GM23248 (cell line): ENCODE data around the gene FAM81A. TPM values are rescaled to one million over a fixed set of nuclear protein-coding genes. Genes with fewer than 3 reads are reported as not detected.
A peak's percentile ranks its signal among the peaks of the same experiment; 100 is the strongest.
"Not testable (repeated sequence)": the region's sequence is repeated elsewhere in the genome, so short reads cannot be mapped to it uniquely, and the experiment has no call there.

Source experiments
- DNase-seq: peaks from one replicate; pipeline ENCODE4 v3.0.0-alpha.2; 2015
- H2AFZ ChIP-seq: fragments of 200-600 bp; sonication (generic); 2 replicates; pipeline ENCODE4 v1.6.1; 2016; ENCODE audit warnings: antibody characterized with exemption
- H3F3A ChIP-seq: fragments of 200-600 bp; sonication (generic); 2 replicates; pipeline ENCODE4 v1.6.1; 2016; ENCODE audit warnings: mild to moderate bottlenecking, antibody characterized with exemption, mixed run types; ENCODE audit not compliant: insufficient read depth
- H3K27ac ChIP-seq: fragments of 200-600 bp; sonication (generic); 2 replicates; pipeline ENCODE4 v1.5.1; 2016; ENCODE audit warnings: mild to moderate bottlenecking
- H3K27me3 ChIP-seq: fragments of 200-600 bp; sonication (generic); replicated peaks from 2 replicates; pipeline ENCODE4 v1.6.1; 2016; ENCODE audit warnings: mild to moderate bottlenecking; ENCODE audit not compliant: insufficient read depth
- H3K36me3 ChIP-seq: fragments of 200-600 bp; sonication (generic); 2 replicates; pipeline ENCODE4 v1.6.1; 2016; ENCODE audit warnings: low read depth, mild to moderate bottlenecking
- H3K4me1 ChIP-seq: fragments of 200-600 bp; sonication (generic); 2 replicates; pipeline ENCODE4 v1.6.1; 2016; ENCODE audit warnings: mild to moderate bottlenecking; ENCODE audit not compliant: insufficient read depth
- H3K4me2 ChIP-seq: fragments of 200-600 bp; sonication (generic); one replicate; pipeline ENCODE4 v1.6.1; 2016; ENCODE audit warnings: mild to moderate bottlenecking; ENCODE audit not compliant: unreplicated experiment
- H3K4me3 ChIP-seq: fragments of 200-600 bp; sonication (generic); 2 replicates; pipeline ENCODE4 v1.5.1; 2016; ENCODE audit warnings: mild to moderate bottlenecking
- H3K79me2 ChIP-seq: fragments of 200-600 bp; sonication (generic); 2 replicates; pipeline ENCODE4 v1.6.1; 2016; ENCODE audit warnings: mild to moderate bottlenecking; ENCODE audit not compliant: insufficient read depth
- H3K9ac ChIP-seq: fragments of 200-600 bp; sonication (generic); 2 replicates; pipeline ENCODE4 v1.6.1; 2016; ENCODE audit warnings: mild to moderate bottlenecking
- H3K9me2 ChIP-seq: fragments of 200-600 bp; sonication (generic); 2 replicates; pipeline ENCODE4 v1.6.1; 2016; ENCODE audit warnings: mixed run types, mild to moderate bottlenecking, moderate library complexity; ENCODE audit not compliant: insufficient read depth
- H3K9me3 ChIP-seq: fragments of 200-600 bp; sonication (generic); one replicate; pipeline ENCODE4 v1.6.1; 2017; ENCODE audit warnings: low read depth
- H4K20me1 ChIP-seq: fragments of 200-600 bp; sonication (generic); 2 replicates; pipeline ENCODE4 v1.6.0; 2016; ENCODE audit not compliant: insufficient read depth
- EZH2 ChIP-seq: fragments of 200-600 bp; sonication (generic); IDR thresholded peaks from 2 replicates; pipeline ENCODE4 v1.6.1; 2018; ENCODE audit warnings: antibody characterized with exemption, mild to moderate bottlenecking; ENCODE audit not compliant: insufficient read depth, poor library complexity, severe bottlenecking
- EZH2phosphoT487 ChIP-seq: fragments of 200-600 bp; sonication (generic); IDR thresholded peaks from 2 replicates; pipeline ENCODE4 v1.6.1; 2018; ENCODE audit warnings: antibody characterized with exemption, moderate library complexity, mild to moderate bottlenecking, low read depth; ENCODE audit not compliant: insufficient read depth
- WGBS, 2 experiments: methylation state at CpG; one replicate each; pipeline ENCODE4 v1.1.6; 2015 to 2017; ENCODE audit warnings: low lambda C conversion rate in 2 of 2, low coverage in 1 of 2; ENCODE audit errors: missing lambda C conversion rate in 2 of 2; 5-methylcytosine and 5-hydroxymethylcytosine counted together
- in situ Hi-C: fragments of 300-500 bp; cut with MboI; formaldehyde crosslinking; loops from 2 replicates; pipeline ENCODE4 v1.15.0; 2020
- polyA plus RNA-seq: library from polyadenylated mRNA; unstranded; fragments of >200 nt; fragmentation: Nextera tagmentation; extraction: Ambion mirVana; gene quantifications from 2 replicates; pipeline ENCODE4 v1.2.1, GENCODE V29; 2016
- total RNA-seq: library from RNA; depleted of rRNA; stranded (reverse); fragments of >200 nt; shearing (Covaris generic); gene quantifications from 2 replicates; pipeline ENCODE4 v1.2.3, GENCODE V29; 2014

The FAM81A gene
- total and polyA plus RNA-seq, 2 experiments from 2014 or later: 0.26 to 0.32 TPM

DNA sequence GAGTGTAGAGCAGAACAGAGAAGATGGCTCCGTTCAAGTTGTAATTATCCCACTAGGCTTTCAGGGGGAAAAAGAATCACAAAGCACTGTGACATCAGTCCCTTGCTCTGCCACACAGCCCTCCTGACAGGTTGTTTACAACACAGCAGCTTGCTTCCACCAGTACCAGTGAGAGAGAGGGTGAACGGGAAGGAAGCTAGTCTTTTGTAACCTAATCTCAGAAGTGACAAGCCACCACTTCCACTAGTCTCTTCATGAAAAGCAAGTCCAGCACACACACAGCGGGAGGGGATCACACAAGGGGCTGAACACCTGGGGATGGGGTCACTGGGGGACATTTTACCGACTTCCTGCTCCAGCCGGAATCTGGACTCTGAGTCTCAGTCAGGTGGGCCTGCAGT, 86.3 kb downstream of the FAM81A start:
- Histone ChIP-seq H3K9me2 (no peaks in the 10 kb centered on the region), H3K9ac (no peak overlapping the region), H3K4me3 (no peak overlapping the region), H3K27me3 (no peaks in the 10 kb centered on the region), H3K4me1 (no peaks in the 10 kb centered on the region), H3K79me2 (no peaks in the 10 kb centered on the region), H3K9me3 (no peaks in the 10 kb centered on the region), H3K36me3 (no peaks in the 10 kb centered on the region), H3K4me2 (no peak overlapping the region), H2AFZ (no peak overlapping the region), H4K20me1 (no peaks in the 10 kb centered on the region), H3F3A (no peaks in the 10 kb centered on the region), H3K27ac (no peak overlapping the region)
- DNase-seq: no peak
- in situ Hi-C loops: loop anchor here (25.0 kb wide), 1 partner anchor 1287 kb away; no protein-coding TSS in a partner anchor
- TF ChIP-seq EZH2: no peak
- TF ChIP-seq EZH2phosphoT487: no peak
- WGBS, 2 experiments: 56 to 60% methylated on average over 5 of the region's 5 CpGs

DNA sequence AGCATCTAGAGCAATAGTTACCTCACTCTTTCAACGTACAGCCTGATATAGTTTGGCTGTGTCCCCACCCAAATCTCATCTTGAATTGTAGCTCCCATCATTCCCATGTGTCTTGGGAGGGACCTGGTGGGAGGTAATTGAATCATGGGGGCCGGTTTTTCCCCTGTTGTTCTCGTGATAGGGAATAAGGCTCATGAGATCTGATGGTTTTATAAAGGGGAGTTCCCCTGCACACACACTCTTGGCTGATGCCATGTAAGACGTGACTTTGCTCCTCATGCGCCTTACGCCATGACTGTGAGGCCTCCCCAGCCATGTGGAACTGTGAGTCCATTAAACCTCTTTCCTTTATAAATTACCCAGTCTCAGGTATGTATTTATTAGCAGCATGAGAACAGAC, 88.5 kb downstream of the FAM81A start:
- WGBS, 2 experiments: 66 to 67% methylated on average over 6 of the region's 6 CpGs
- H3F3A ChIP-seq, H2AFZ ChIP-seq, H4K20me1 ChIP-seq, H3K4me2 ChIP-seq, H3K9me3 ChIP-seq, H3K4me1 ChIP-seq, DNase-seq, H3K79me2 ChIP-seq, H3K9me2 ChIP-seq, H3K4me3 ChIP-seq, in situ Hi-C loops, H3K9ac ChIP-seq, H3K36me3 ChIP-seq, H3K27ac ChIP-seq, H3K27me3 ChIP-seq: not testable (repeated sequence)

GRCh38 chr15:59528429-59528828, 90.4 kb downstream of the FAM81A start:
- TF ChIP-seq EZH2 (no peak), EZH2phosphoT487 (no peak)
- WGBS, 2 experiments: 95 to 100% methylated on average over 1 of the region's 1 CpG
- in situ Hi-C loops: no loop called here
- Histone ChIP-seq H3K79me2 (no peaks in the 10 kb centered on the region), H3K27me3 (no peaks in the 10 kb centered on the region), H3K4me3 (no peak overlapping the region), H3K9me3 (no peaks in the 10 kb centered on the region), H3F3A (no peaks in the 10 kb centered on the region), H3K9ac (no peak overlapping the region), H2AFZ (no peak overlapping the region), H3K4me1 (no peaks in the 10 kb centered on the region), H4K20me1 (no peaks in the 10 kb centered on the region), H3K27ac (no peak overlapping the region), H3K9me2 (no peaks in the 10 kb centered on the region), H3K36me3 (no peaks in the 10 kb centered on the region), H3K4me2 (no peak overlapping the region)
- no peak for DNase-seq

DNA sequence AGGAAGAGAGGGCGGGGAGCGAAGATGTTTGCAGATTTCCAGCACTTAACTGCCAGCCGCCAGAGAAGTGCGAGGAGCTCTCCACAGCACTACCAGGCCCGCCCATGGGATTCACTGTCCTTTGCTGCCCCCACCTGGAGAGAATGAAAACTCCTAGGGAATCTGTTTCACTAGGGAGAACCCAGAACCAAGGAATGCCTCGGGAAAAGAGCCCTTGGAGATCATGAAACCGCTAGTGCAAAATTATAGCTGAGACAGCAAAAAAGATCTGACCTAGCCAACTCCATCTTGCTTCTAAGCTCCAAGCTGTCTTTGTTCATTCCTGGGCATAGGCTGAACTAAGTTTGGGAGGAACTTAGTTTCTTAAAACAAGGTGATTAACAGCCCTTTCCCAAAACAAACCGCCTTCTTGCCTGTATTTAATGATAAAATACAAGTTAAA, 91.0 kb downstream of the FAM81A start:
- H3K4me3 ChIP-seq: no peak overlapping the region
- H3K4me1 ChIP-seq: no peaks in the 10 kb centered on the region
- H3K4me2 ChIP-seq: no peak overlapping the region
- no peaks in the 10 kb centered on the region for H3K79me2 ChIP-seq
- WGBS, 2 experiments: 14 to 15% methylated on average over 8 of the region's 8 CpGs
- in situ Hi-C loops: no loop called here
- 0 out of 2 replicates have a peak overlapping the region, but pooled peaks have one; percentile 13 for H2AFZ ChIP-seq
- H3F3A ChIP-seq: no peaks in the 10 kb centered on the region
- DNase-seq: peak; percentile 90
- no peak for TF ChIP-seq EZH2
- TF ChIP-seq EZH2phosphoT487: no peak
- no peaks in the 10 kb centered on the region for H4K20me1 ChIP-seq
- no peak overlapping the region for H3K9ac ChIP-seq
- H3K36me3 ChIP-seq: no peaks in the 10 kb centered on the region
- no peaks in the 10 kb centered on the region for H3K27me3 ChIP-seq
- H3K9me3 ChIP-seq: no peaks in the 10 kb centered on the region
- H3K9me2 ChIP-seq: no peaks in the 10 kb centered on the region
- no peak overlapping the region for H3K27ac ChIP-seq

GRCh38 chr15:59531066-59531675, 93.2 kb downstream of the FAM81A start:
- 72 to 82% methylated on average over 8 to 9 of the region's 9 CpGs for WGBS, 2 experiments

More at GRCh38 chr15:59531066-59531675, 93.2 kb downstream of the FAM81A start:
- DNase-seq: no peak
- no peaks in the 10 kb centered on the region for H3K4me1 ChIP-seq
- H2AFZ ChIP-seq: no peak overlapping the region
- no peak overlapping the region for H3K27ac ChIP-seq
- no peaks in the 10 kb centered on the region for H3K27me3 ChIP-seq
- H3K9me2 ChIP-seq: no peaks in the 10 kb centered on the region
- in situ Hi-C loops: no loop called here
- no peaks in the 10 kb centered on the region for H3F3A ChIP-seq
- no peak overlapping the region for H3K4me2 ChIP-seq
- no peaks in the 10 kb centered on the region for H3K9me3 ChIP-seq
- H3K4me3 ChIP-seq: no peak overlapping the region
- no peaks in the 10 kb centered on the region for H3K36me3 ChIP-seq
- no peak for TF ChIP-seq EZH2
- TF ChIP-seq EZH2phosphoT487: no peak
- no peaks in the 10 kb centered on the region for H3K79me2 ChIP-seq
- no peaks in the 10 kb centered on the region for H4K20me1 ChIP-seq
- H3K9ac ChIP-seq: no peak overlapping the region
